Heart left ventricle (tissue), 13 donors: Measurements from ENCODE around the gene ZBTB22.

ENCODE experiments used
- POLR2A ChIP-seq, 2 donors: fragments of 450-650 bp; IDR thresholded peaks; one replicate each; pipeline ENCODE4 v1.6.1; 2017; ENCODE audit warnings: antibody characterized with exemption in 2 of 2, mild to moderate bottlenecking in 2 of 2, moderate library complexity in 2 of 2
- TF ChIP-seq, protein P1 (sequence below), 12 donors: fragments of 200-600 bp; sonication (generic) in 4 of 12; IDR thresholded peaks; one replicate each; pipeline versions ENCODE4 v1.5.0 to v1.8.0; 2018 to 2022; ENCODE audit warnings: antibody characterized with exemption in 12 of 12, mild to moderate bottlenecking in 5 of 12
- donor health status: ischemic (EF 13 %, LVEDD 7.1; RV severe dilation, severe dysfunction).
- donor health status: DM: no; HTN: yes; CAD: no.
- donor health status: DM: no; HTN: no; CAD: no.
- donor health status: ischemic (EF 25% LVEDD 6.9; RV normal size, moderate dysfunction).
- donor health status: ischemic (EF 25% LVEDD 5.7; RV mildly dilated, moderate dysfunction).
- donor health status: ischemic (EF 35%, LVEDD 5.7; RV mildly dilated, moderate dysfunction).
- donor health status: nonischemic (EF 11% LVEDD 7.7; RV severe dilation, severe dysfunction).
- donor health status: DM: yes; HTN: yes; CAD: no.
- donor health status: PGD.
- donor health status: ischemic (EF 29% LVEDD 5.4; RV normal size, mild dysfunction).
- donor health status: nonischemic (EF 23%, LVEDD 6.1; RV moderate dilation, normal function).

DNA sequence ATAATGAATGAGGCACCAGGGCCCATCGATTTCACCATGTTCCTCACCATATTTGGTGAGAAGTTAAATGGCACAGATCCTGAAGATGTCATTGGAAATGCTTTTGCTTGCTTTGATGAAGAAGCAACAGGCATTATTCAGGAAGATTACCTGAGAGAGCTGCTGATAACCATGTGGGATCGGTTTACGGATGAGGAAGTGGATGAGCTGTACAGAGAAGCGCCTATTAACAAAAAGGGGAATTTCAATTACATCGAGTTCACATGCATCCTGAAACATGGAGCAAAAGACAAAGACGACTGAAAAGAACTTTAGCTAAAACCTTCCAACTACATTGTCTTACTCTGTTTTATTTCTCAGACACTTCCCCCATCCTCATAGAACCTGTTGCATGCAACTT is 21.6 kb upstream of the ZBTB22 start:
- TF ChIP-seq, protein P1, sequence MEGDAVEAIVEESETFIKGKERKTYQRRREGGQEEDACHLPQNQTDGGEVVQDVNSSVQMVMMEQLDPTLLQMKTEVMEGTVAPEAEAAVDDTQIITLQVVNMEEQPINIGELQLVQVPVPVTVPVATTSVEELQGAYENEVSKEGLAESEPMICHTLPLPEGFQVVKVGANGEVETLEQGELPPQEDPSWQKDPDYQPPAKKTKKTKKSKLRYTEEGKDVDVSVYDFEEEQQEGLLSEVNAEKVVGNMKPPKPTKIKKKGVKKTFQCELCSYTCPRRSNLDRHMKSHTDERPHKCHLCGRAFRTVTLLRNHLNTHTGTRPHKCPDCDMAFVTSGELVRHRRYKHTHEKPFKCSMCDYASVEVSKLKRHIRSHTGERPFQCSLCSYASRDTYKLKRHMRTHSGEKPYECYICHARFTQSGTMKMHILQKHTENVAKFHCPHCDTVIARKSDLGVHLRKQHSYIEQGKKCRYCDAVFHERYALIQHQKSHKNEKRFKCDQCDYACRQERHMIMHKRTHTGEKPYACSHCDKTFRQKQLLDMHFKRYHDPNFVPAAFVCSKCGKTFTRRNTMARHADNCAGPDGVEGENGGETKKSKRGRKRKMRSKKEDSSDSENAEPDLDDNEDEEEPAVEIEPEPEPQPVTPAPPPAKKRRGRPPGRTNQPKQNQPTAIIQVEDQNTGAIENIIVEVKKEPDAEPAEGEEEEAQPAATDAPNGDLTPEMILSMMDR (IDR thresholded peaks at IDR 0.05) = no peak
- TF ChIP-seq POLR2A (IDR thresholded peaks at IDR 0.05) = no peak
